ENCODE measurements around the gene RBFOX1. TPM values are rescaled to one million over a fixed set of nuclear protein-coding genes. Genes with fewer than 3 reads are reported as not detected.
"Not testable (repeated sequence)": the region's sequence is repeated elsewhere in the genome, so short reads cannot be mapped to it uniquely, and the experiment has no call there.

RBFOX1 gene
- total RNA-seq, 1 donor from 2014 or later = not detected

GRCh38 chr16:7487574-7488323 lies 155.1 kb downstream of the RBFOX1 start:
- no peaks in the 10 kb centered on the region for H3K27me3 ChIP-seq
- no peaks in the 10 kb centered on the region for H3K4me1 ChIP-seq
- DNase-seq (ENCODE audit: low spot score in 2 of 2) = no peak
- H3K27ac ChIP-seq = no peak overlapping the region
- intact Hi-C loops (cut with DNase I) = no loop called here
- TF ChIP-seq CTCF (IDR thresholded peaks at IDR 0.05) = no peak
- H3K36me3 ChIP-seq = no peaks in the 10 kb centered on the region
- H3K9me3 ChIP-seq = no peaks in the 10 kb centered on the region
- H3K4me3 ChIP-seq = no peak overlapping the region

- Histone ChIP-seq H3K36me3 (no peaks in the 10 kb centered on the region), H3K27me3 (no peaks in the 10 kb centered on the region), H3K27ac (no peak overlapping the region), H3K4me3 (no peak overlapping the region), H3K9me3 (no peaks in the 10 kb centered on the region), H3K4me1 (no peaks in the 10 kb centered on the region)
- no peak for DNase-seq (ENCODE audit: low spot score in 2 of 2)
- no peak for TF ChIP-seq CTCF (IDR thresholded peaks at IDR 0.05)
- intact Hi-C loops (cut with DNase I) = no loop called here
Observed at GRCh38 chr16:7492122-7492521, 159.5 kb downstream of the RBFOX1 start.

- no peaks in the 10 kb centered on the region for H3K9me3 ChIP-seq
- no peaks in the 10 kb centered on the region for H3K36me3 ChIP-seq
- H3K27ac ChIP-seq = no peak overlapping the region
- no peak overlapping the region for H3K4me3 ChIP-seq
- DNase-seq (ENCODE audit: low spot score in 2 of 2) = no peak
- TF ChIP-seq CTCF (IDR thresholded peaks at IDR 0.05) = no peak
- no peaks in the 10 kb centered on the region for H3K27me3 ChIP-seq
- H3K4me1 ChIP-seq = no peaks in the 10 kb centered on the region
- intact Hi-C loops (cut with DNase I) = no loop called here
Observed at GRCh38 chr16:7493133-7493532, 160.5 kb downstream of the RBFOX1 start.

GRCh38 chr16:7497691-7498090 lies 165.0 kb downstream of the RBFOX1 start:
- Histone ChIP-seq H3K4me1 (no peaks in the 10 kb centered on the region), H3K4me3 (no peak overlapping the region), H3K36me3 (no peaks in the 10 kb centered on the region), H3K27me3 (no peaks in the 10 kb centered on the region), H3K9me3 (no peaks in the 10 kb centered on the region), H3K27ac (no peak overlapping the region)
- intact Hi-C loops (cut with DNase I) = no loop called here
- no peak for DNase-seq (ENCODE audit: low spot score in 2 of 2)
- no peak for TF ChIP-seq CTCF (IDR thresholded peaks at IDR 0.05)

- Histone ChIP-seq H3K27ac (no peak overlapping the region), H3K9me3 (no peaks in the 10 kb centered on the region), H3K4me3 (no peak overlapping the region), H3K4me1 (no peaks in the 10 kb centered on the region), H3K36me3 (no peaks in the 10 kb centered on the region), H3K27me3 (no peaks in the 10 kb centered on the region)
- no peak for DNase-seq (ENCODE audit: low spot score in 2 of 2)
- TF ChIP-seq CTCF (IDR thresholded peaks at IDR 0.05) = no peak
- intact Hi-C loops (cut with DNase I) = no loop called here
Observed at GRCh38 chr16:7501868-7502267, 169.2 kb downstream of the RBFOX1 start.

GRCh38 chr16:7502591-7503157 lies 170.0 kb downstream of the RBFOX1 start:
- H3K36me3 ChIP-seq; H3K27me3 ChIP-seq; H3K9me3 ChIP-seq; H3K4me1 ChIP-seq; H3K4me3 ChIP-seq; DNase-seq (ENCODE audit: low spot score in 2 of 2); H3K27ac ChIP-seq; intact Hi-C loops (cut with DNase I): not testable (repeated sequence)
